HEK293 (cell line): Measurements from ENCODE around the gene ARHGAP10.

ENCODE experiments used
- CTCF ChIA-PET: fragments of 350-600 bp; formaldehyde crosslinking; extraction: SDS; loops from one replicate; lab custom pipeline; 2021; ENCODE audit warnings: antibody characterized with exemption; lab: Yijun Ruan, JAX
- POLR2A ChIA-PET: fragments of 300-600 bp; formaldehyde crosslinking; extraction: SDS; loops from one replicate; lab custom pipeline; 2020; ENCODE audit warnings: antibody characterized with exemption, inconsistent platforms; lab: Yijun Ruan, JAX
- H3K27ac ChIP-seq: fragments of 200-500 bp; sonication (Bioruptor generic); 2 replicates; pipeline ENCODE4 v1.5.1; 2014; ENCODE audit warnings: low read depth, low read length, control low read depth, inconsistent platforms; ENCODE audit errors: extremely low read depth
- H3K36me3 ChIP-seq, 2 experiments: fragments of 200-500 bp in 1 of 2; sonication (Bioruptor generic) in 1 of 2; 1 replicate in 1 of 2; 2 replicates in 1 of 2; pipeline ENCODE4 v1.5.1; 2014 to 2017; ENCODE audit warnings: inconsistent platforms in 2 of 2, low read length in 2 of 2; ENCODE audit not compliant: control insufficient read depth in 2 of 2, insufficient read depth in 1 of 2
- H3K4me1 ChIP-seq: fragments of 200-500 bp; sonication (Bioruptor generic); 2 replicates; pipeline ENCODE4 v1.5.1; 2014; ENCODE audit warnings: mild to moderate bottlenecking, low read length, inconsistent platforms; ENCODE audit not compliant: control insufficient read depth, insufficient read depth
- H3K4me3 ChIP-seq: 2 replicates; pipeline ENCODE4 v1.5.1; 2011; ENCODE audit warnings: low read depth, mild to moderate bottlenecking, control low read depth, low read length, moderate library complexity
- H3K9me3 ChIP-seq: fragments of 200-500 bp; sonication (Bioruptor generic); 2 replicates; pipeline ENCODE4 v1.5.1; 2014; ENCODE audit warnings: low read depth, low read length, inconsistent platforms; ENCODE audit not compliant: control insufficient read depth, insufficient read depth
- FEZF1 ChIP-seq: fragments of 450-650 bp; formaldehyde crosslinking; IDR thresholded peaks from 2 replicates; pipeline ENCODE4 v1.5.1; 2016; ENCODE audit warnings: missing biosample characterization, missing genetic modification characterization
- GLIS1 ChIP-seq: fragments of 450-650 bp; formaldehyde crosslinking; IDR thresholded peaks from 2 replicates; pipeline ENCODE4 v1.5.1; 2016; ENCODE audit warnings: missing biosample characterization, missing genetic modification characterization
- GLIS2 ChIP-seq: fragments of 450-650 bp; formaldehyde crosslinking; IDR thresholded peaks from 2 replicates; pipeline ENCODE4 v1.5.1; 2016; ENCODE audit warnings: missing biosample characterization, missing genetic modification characterization
- IKZF3 ChIP-seq: fragments of 450-650 bp; IDR thresholded peaks from 2 replicates; pipeline ENCODE4 v1.5.0; 2018; ENCODE audit warnings: missing biosample characterization, mild to moderate bottlenecking, missing genetic modification characterization, moderate library complexity
- KLF1 ChIP-seq: fragments of 450-650 bp; formaldehyde crosslinking; IDR thresholded peaks from 2 replicates; pipeline ENCODE4 v1.5.1; 2016; ENCODE audit warnings: missing biosample characterization, missing genetic modification characterization
- RBAK ChIP-seq: fragments of 450-650 bp; formaldehyde crosslinking; IDR thresholded peaks from 2 replicates; pipeline ENCODE4 v1.5.1; 2016; ENCODE audit warnings: missing biosample characterization, missing genetic modification characterization
- ZFP69B ChIP-seq: fragments of 450-650 bp; formaldehyde crosslinking; IDR thresholded peaks from 2 replicates; pipeline ENCODE4 v1.5.1; 2016; ENCODE audit warnings: missing biosample characterization, missing genetic modification characterization
- ZNF114 ChIP-seq: fragments of 450-650 bp; formaldehyde crosslinking; IDR thresholded peaks from 2 replicates; pipeline ENCODE4 v1.5.0; 2017; ENCODE audit warnings: missing biosample characterization, missing genetic modification characterization
- ZNF157 ChIP-seq: fragments of 450-650 bp; formaldehyde crosslinking; IDR thresholded peaks from 2 replicates; pipeline ENCODE4 v1.5.1; 2016; ENCODE audit warnings: missing biosample characterization, missing genetic modification characterization
- ZNF16 ChIP-seq: fragments of 450-650 bp; formaldehyde crosslinking; IDR thresholded peaks from 2 replicates; pipeline ENCODE4 v1.5.1; 2016; ENCODE audit warnings: low read depth, missing biosample characterization, missing genetic modification characterization
- ZNF174 ChIP-seq: fragments of 450-650 bp; formaldehyde crosslinking; IDR thresholded peaks from 2 replicates; pipeline ENCODE4 v1.5.0; 2017; ENCODE audit warnings: missing biosample characterization, mild to moderate bottlenecking, missing genetic modification characterization
- ZNF184 ChIP-seq: fragments of 450-650 bp; IDR thresholded peaks from 2 replicates; pipeline ENCODE4 v1.5.1; 2018; ENCODE audit warnings: missing biosample characterization, mild to moderate bottlenecking, missing genetic modification characterization
- ZNF202 ChIP-seq: fragments of 450-650 bp; formaldehyde crosslinking; IDR thresholded peaks from 2 replicates; pipeline ENCODE4 v1.5.1; 2016; ENCODE audit warnings: missing biosample characterization, missing genetic modification characterization, borderline replicate concordance
- ZNF23 ChIP-seq: fragments of 450-650 bp; formaldehyde crosslinking; IDR thresholded peaks from 2 replicates; pipeline ENCODE4 v1.5.1; 2016; ENCODE audit warnings: missing biosample characterization, missing genetic modification characterization, borderline replicate concordance
- ZNF24 ChIP-seq: fragments of 450-650 bp; formaldehyde crosslinking; IDR thresholded peaks from 2 replicates; pipeline ENCODE4 v1.5.1; 2016; ENCODE audit warnings: missing biosample characterization, missing genetic modification characterization
- ZNF302 ChIP-seq: fragments of 450-650 bp; formaldehyde crosslinking; IDR thresholded peaks from 2 replicates; pipeline ENCODE4 v1.5.1; 2016; ENCODE audit warnings: missing biosample characterization, missing genetic modification characterization, low read depth
- ZNF37A ChIP-seq: fragments of 450-650 bp; IDR thresholded peaks from 2 replicates; pipeline ENCODE4 v1.5.1; 2018; ENCODE audit warnings: missing biosample characterization, missing genetic modification characterization
- ZNF510 ChIP-seq: fragments of 450-650 bp; formaldehyde crosslinking; IDR thresholded peaks from 2 replicates; pipeline ENCODE4 v1.5.1; 2018; ENCODE audit warnings: mild to moderate bottlenecking, missing genetic modification characterization, missing biosample characterization; ENCODE audit not compliant: insufficient replicate concordance
- ZNF555 ChIP-seq: fragments of 450-650 bp; formaldehyde crosslinking; conservative IDR thresholded peaks from 2 replicates; pipeline ENCODE4 v1.5.1; 2017; ENCODE audit warnings: missing biosample characterization, mild to moderate bottlenecking, missing genetic modification characterization, inconsistent platforms
- ZNF610 ChIP-seq: fragments of 450-650 bp; formaldehyde crosslinking; IDR thresholded peaks from 2 replicates; pipeline ENCODE4 v1.5.1; 2016; ENCODE audit warnings: missing biosample characterization, missing genetic modification characterization, borderline replicate concordance
- ZNF654 ChIP-seq: fragments of 450-650 bp; formaldehyde crosslinking; IDR thresholded peaks from 2 replicates; pipeline ENCODE4 v1.5.1; 2016; ENCODE audit warnings: low read depth, missing biosample characterization, missing genetic modification characterization
- ZNF777 ChIP-seq: fragments of 450-650 bp; formaldehyde crosslinking; IDR thresholded peaks from 2 replicates; pipeline ENCODE4 v1.5.1; 2017; ENCODE audit warnings: missing biosample characterization, missing genetic modification characterization, borderline replicate concordance
- TF ChIP-seq, protein P1 (sequence below): fragments of 450-650 bp; formaldehyde crosslinking; IDR thresholded peaks from 2 replicates; pipeline ENCODE4 v1.5.1; 2016; ENCODE audit warnings: missing biosample characterization, missing genetic modification characterization
- TF ChIP-seq, protein P2 (sequence below): fragments of 450-650 bp; formaldehyde crosslinking; IDR thresholded peaks from 2 replicates; pipeline ENCODE4 v1.5.1; 2017; ENCODE audit warnings: missing biosample characterization, missing genetic modification characterization
- TF ChIP-seq, protein P3 (sequence below): fragments of 450-650 bp; formaldehyde crosslinking; IDR thresholded peaks from 2 replicates; pipeline ENCODE4 v1.5.1; 2016; ENCODE audit warnings: missing biosample characterization, missing genetic modification characterization

Gene ARHGAP10

DNA sequence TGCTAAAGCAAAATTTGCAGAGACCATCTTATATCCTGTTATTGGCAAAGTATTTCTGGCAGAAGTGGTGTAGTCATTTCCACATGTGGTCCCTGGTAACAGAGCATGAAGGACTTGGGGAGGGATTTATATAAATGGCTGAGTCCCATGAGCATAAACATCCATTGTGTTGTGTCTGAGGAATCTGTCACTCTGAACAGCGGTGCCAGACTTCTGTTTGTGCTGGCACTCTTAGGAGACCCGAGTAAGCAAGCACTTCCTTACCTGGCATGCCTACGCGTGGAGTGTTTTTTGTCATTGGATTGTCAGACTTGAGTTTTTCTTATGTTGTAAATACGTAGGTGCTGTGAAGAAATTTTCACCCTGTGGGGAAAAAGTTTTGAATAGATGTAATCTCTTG is 285.9 kb downstream of the ARHGAP10 start:
- POLR2A ChIA-PET: no interaction called here
- Histone ChIP-seq H3K4me1 (peaks cover 5% of the 10 kb centered on the region; the same call in 1 of the 2 replicates), H3K27ac (no peak overlapping the region), H3K36me3 (no peaks in the 10 kb centered on the region), H3K4me3 (no peak overlapping the region)
- CTCF ChIA-PET: no interaction called here
- TF ChIP-seq ZNF37A (no peak), ZNF610 (tag by site-specific recombination) (no peak), GLIS2 (tag by site-specific recombination) (no peak), ZNF510 (no peak), ZNF555 (tag by site-specific recombination) (no peak), ZNF777 (tag by site-specific recombination) (no peak), ZFP69B (tag by site-specific recombination) (no peak), ZNF302 (no peak), ZNF24 (tag by site-specific recombination) (no peak)
- TF ChIP-seq, protein P1, sequence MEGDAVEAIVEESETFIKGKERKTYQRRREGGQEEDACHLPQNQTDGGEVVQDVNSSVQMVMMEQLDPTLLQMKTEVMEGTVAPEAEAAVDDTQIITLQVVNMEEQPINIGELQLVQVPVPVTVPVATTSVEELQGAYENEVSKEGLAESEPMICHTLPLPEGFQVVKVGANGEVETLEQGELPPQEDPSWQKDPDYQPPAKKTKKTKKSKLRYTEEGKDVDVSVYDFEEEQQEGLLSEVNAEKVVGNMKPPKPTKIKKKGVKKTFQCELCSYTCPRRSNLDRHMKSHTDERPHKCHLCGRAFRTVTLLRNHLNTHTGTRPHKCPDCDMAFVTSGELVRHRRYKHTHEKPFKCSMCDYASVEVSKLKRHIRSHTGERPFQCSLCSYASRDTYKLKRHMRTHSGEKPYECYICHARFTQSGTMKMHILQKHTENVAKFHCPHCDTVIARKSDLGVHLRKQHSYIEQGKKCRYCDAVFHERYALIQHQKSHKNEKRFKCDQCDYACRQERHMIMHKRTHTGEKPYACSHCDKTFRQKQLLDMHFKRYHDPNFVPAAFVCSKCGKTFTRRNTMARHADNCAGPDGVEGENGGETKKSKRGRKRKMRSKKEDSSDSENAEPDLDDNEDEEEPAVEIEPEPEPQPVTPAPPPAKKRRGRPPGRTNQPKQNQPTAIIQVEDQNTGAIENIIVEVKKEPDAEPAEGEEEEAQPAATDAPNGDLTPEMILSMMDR (tag by site-specific recombination): no peak
- TF ChIP-seq, all 188 proteins: peak for 0
- no peaks in the 10 kb centered on the region for H3K9me3 ChIP-seq

DNA sequence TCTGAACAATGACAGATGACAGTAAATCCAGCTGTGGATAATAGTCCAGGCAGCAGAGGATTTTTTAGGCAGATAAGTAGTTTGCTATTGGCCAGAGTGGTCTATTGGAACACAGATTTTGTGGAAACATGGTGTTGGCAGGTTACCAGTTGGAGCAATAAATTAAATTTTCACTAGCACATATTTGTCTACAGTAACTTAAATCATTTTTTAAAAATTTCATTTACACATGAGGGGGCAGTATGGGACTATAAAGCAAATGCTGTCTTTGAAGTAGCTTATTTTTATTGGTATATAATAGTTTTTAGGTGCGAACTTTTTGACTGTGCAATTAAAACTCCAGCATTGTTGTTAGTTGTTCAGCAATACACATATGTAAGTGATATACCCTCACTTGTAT is 289.8 kb downstream of the ARHGAP10 start:
- H3K27ac ChIP-seq: no peak overlapping the region
- H3K4me3 ChIP-seq: no peak overlapping the region
- H3K9me3 ChIP-seq: no peaks in the 10 kb centered on the region
- POLR2A ChIA-PET: no interaction called here
- TF ChIP-seq ZNF654 (tag by site-specific recombination): 0 out of 2 replicates have a peak, but pooled peaks have one; percentile 9
- TF ChIP-seq FEZF1 (tag by site-specific recombination): no peak
- no peaks in the 10 kb centered on the region for H3K36me3 ChIP-seq
- peaks cover 5% of the 10 kb centered on the region; the same call in 1 of the 2 replicates for H3K4me1 ChIP-seq
- CTCF ChIA-PET: no interaction called here

DNA sequence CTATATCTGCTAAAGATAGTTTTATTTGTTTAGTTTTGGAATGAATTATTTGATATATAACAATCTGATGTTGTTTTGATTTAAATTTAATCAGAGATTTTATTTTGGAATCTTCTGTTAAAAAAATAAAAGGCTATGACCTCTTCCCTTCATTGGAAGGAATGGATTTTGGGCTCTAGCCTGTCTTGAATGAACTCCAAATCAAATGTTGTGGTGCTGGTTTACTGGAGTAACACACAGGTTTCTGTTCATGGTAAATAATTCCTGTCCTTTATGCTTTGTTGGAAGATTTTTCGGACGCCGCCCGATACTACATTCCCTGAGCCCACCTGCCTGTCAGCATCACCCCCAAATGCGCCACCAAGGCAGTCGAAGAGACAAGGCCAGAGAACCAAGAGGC is 291.1 kb downstream of the ARHGAP10 start:
- TF ChIP-seq KLF1 (no peak), RBAK (tag by site-specific recombination) (no peak)
- Histone ChIP-seq H3K4me3 (no peak overlapping the region), H3K4me1 (peaks cover 3% of the 10 kb centered on the region; the same call in 1 of the 2 replicates), H3K9me3 (no peaks in the 10 kb centered on the region), H3K27ac (no peak overlapping the region), H3K36me3 (no peaks in the 10 kb centered on the region)
- ChIA-PET POLR2A (no interaction called here), CTCF (interaction anchor here (0.7 to 0.9 kb wide), 2 partner anchors 18 to 34 kb away, joined by 3 to 4 read pairs; no protein-coding TSS in a partner anchor)

DNA sequence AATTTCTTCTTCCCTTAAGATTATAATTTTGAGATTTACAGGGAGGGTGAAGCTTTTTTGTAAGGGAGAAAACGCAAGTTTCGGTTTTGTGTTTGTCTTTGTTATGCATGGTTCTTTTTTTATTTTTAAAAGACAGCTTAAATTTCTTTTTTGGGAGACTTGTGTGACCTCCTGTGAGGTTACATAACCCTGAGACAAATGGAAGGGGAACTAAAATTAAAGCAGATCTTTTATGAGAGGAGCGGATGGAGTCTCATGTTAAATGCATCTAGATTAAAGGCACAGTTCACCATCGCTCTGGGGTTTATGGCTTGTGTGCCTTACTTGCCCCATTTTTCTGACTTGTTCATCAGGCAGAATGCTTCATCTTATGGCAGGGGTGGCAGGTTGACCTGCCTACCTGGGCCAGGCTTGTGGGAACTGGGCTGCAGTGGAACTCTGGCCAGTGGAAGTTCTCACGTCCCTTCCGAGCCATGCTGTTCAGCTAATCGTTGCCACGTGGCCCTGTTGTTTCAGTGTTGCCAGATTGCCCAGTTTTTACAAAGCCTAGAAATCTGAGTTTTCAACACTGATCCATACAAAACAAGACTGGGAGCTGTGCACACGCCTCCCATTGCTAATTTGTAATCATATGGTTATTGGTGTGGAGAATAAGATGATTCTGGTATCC is 291.8 kb downstream of the ARHGAP10 start:
- no peaks in the 10 kb centered on the region for H3K9me3 ChIP-seq
- ChIA-PET POLR2A (no interaction called here), CTCF (interaction anchor here (0.7 kb wide), 1 partner anchor 17 kb away, joined by 3 read pairs; no protein-coding TSS in a partner anchor)
- H3K36me3 ChIP-seq: no peaks in the 10 kb centered on the region
- no peak overlapping the region for H3K4me3 ChIP-seq
- 0 out of 2 replicates have a peak, but pooled peaks cover 3% of the 10 kb centered on the region for H3K4me1 ChIP-seq
- H3K27ac ChIP-seq: no peak overlapping the region
- TF ChIP-seq ZNF23 (tag by site-specific recombination): no peak
- no peak for TF ChIP-seq ZNF114 (tag by site-specific recombination)
- TF ChIP-seq ZNF202: no peak
- no peak for TF ChIP-seq ZNF16 (tag by site-specific recombination)
- TF ChIP-seq ZNF184: no peak
- no peak for TF ChIP-seq ZNF174 (tag by site-specific recombination)
- no peak for TF ChIP-seq ZFP69B (tag by site-specific recombination)
- TF ChIP-seq GLIS1 (tag by site-specific recombination): no peak
- TF ChIP-seq IKZF3 (tag by site-specific recombination): no peak
- TF ChIP-seq ZNF157 (tag by site-specific recombination): no peak
- TF ChIP-seq, protein P2, sequence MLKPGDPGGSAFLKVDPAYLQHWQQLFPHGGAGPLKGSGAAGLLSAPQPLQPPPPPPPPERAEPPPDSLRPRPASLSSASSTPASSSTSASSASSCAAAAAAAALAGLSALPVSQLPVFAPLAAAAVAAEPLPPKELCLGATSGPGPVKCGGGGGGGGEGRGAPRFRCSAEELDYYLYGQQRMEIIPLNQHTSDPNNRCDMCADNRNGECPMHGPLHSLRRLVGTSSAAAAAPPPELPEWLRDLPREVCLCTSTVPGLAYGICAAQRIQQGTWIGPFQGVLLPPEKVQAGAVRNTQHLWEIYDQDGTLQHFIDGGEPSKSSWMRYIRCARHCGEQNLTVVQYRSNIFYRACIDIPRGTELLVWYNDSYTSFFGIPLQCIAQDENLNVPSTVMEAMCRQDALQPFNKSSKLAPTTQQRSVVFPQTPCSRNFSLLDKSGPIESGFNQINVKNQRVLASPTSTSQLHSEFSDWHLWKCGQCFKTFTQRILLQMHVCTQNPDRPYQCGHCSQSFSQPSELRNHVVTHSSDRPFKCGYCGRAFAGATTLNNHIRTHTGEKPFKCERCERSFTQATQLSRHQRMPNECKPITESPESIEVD: no peak
- TF ChIP-seq, protein P3, sequence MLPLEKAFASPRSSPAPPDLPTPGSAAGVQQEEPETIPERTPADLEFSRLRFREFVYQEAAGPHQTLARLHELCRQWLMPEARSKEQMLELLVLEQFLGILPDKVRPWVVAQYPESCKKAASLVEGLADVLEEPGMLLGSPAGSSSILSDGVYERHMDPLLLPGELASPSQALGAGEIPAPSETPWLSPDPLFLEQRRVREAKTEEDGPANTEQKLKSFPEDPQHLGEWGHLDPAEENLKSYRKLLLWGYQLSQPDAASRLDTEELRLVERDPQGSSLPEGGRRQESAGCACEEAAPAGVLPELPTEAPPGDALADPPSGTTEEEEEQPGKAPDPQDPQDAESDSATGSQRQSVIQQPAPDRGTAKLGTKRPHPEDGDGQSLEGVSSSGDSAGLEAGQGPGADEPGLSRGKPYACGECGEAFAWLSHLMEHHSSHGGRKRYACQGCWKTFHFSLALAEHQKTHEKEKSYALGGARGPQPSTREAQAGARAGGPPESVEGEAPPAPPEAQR (tag by site-specific recombination): no peak
